Activated T-cell treated with anti-CD3 and anti-CD28 coated beads for 4 hours (primary cell): ENCODE results near the gene RAN.
"Not testable (repeated sequence)": the region's sequence is repeated elsewhere in the genome, so short reads cannot be mapped to it uniquely, and the experiment has no call there.

Source experiments
- DNase-seq: peaks from one replicate; pipeline ENCODE4 v3.0.0-alpha.2; 2020

Gene RAN

GRCh38 chr12:130849561-130850417 lies 22.1 kb upstream of the RAN start:
- no peak for DNase-seq

GRCh38 chr12:130850418-130851021 lies 21.3 kb upstream of the RAN start:
- no peak for DNase-seq

- DNase-seq = no peak
These were observed 15.8 kb upstream of the RAN start for GRCh38 chr12:130856088-130856487.

GRCh38 chr12:130858084-130858483 lies 13.8 kb upstream of the RAN start:
- no peak for DNase-seq

GRCh38 chr12:130859161-130859560 lies 12.7 kb upstream of the RAN start:
- no peak for DNase-seq

DNA sequence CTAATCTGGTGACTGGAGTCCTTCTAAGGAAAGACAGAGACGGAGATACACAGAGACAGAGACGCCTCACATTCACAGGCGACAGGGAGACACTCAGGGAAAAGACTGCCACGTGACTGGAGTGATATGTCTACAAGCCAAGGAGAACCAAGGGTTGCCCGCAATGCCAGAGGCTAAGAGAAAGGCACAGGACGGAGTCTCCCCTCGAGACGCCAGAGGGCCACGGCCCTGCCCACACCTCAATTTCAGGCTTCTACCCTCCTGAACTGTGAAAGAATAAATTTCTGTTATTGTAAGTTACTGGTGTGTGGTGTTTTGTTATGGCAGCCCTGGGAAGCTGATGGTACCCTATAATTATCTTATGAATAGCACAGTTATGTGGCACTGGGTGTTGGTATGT lies 11.6 kb upstream of the RAN start:
- DNase-seq = no peak

GRCh38 chr12:130862161-130862560 lies 9.7 kb upstream of the RAN start:
- DNase-seq = no peak

DNA sequence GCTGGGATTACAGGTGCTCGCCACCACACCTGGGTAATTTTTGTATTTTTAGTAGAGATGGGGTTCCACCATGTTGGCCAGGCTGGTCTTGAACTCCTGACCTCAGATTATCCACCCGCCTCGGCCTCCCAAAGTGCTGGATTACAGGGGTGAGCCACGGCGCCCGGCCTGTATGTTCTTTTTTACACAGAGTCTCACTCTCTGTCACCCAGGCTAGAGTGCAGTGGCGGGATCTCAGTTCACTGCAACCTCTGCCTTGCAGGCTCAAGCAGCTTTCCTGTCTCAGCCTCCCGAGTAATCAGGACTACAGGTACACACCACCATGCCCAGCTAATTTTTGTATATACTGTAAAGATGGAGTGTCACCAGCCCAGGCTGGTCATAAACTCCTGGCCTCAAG lies 9.1 kb upstream of the RAN start:
- DNase-seq = not testable (repeated sequence)

DNA sequence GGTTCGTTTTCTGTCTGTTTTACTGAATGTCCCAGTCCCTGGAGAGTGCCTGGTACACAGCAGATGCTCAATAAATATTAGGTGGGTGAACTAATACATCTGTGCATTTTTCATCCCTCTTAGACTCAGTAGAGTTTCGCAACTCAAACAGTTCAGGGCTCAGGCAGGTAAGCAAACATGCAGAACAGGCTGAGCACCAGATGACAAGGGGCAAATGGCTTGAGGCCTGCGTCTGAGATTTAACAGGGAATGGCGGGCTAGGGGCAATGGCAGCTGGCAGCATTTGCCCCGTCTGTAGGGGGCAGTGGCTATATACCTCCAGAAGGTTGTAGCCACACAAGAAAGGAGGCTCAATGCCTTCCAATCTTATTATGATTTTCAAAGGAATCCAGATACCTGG lies 8.6 kb upstream of the RAN start:
- no peak for DNase-seq

- no peak for DNase-seq
These were observed 3.5 kb upstream of the RAN start for GRCh38 chr12:130868412-130868811.

DNA sequence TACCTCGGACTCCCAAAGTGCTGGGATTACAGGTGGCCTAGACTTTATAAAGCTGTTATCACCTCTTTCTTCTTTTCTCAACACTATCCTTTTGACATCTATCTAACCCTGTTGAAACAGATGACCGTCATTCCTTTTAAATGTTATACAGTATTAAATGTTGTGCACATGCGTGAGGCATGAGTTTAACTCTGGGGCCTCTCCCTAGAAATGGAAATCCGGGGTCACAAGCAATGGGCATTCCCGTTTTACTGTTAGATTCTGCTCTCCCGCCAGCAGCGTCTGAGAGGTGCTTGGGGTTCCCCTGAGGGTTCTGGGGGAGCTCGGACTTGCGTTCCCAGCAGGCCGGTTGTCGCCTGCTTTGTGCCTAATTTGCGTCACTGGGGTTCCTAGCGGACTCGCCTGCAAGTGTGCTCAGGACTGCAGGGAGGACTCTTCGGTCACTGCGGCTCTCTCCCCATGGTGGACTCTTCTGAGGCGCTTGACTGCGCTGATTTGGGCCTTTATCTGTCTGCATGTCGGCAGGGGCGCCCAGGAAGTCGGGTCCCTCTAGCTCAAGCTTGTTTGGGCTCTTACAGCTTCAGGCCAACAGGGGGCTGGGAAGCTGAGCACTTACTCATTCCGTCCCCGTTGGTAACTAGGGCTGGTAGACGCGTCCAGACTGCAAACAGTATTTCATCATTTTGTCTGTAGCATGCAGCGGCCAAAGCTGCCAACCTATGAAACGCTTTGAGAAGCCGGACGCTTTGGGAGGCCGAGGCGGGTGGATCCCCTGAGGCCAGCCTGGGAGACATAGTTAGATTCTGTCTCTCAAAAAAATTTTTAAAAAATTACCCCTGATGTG lies 1.2 kb upstream of the RAN start:
- DNase-seq = peak; percentile 48

DNA sequence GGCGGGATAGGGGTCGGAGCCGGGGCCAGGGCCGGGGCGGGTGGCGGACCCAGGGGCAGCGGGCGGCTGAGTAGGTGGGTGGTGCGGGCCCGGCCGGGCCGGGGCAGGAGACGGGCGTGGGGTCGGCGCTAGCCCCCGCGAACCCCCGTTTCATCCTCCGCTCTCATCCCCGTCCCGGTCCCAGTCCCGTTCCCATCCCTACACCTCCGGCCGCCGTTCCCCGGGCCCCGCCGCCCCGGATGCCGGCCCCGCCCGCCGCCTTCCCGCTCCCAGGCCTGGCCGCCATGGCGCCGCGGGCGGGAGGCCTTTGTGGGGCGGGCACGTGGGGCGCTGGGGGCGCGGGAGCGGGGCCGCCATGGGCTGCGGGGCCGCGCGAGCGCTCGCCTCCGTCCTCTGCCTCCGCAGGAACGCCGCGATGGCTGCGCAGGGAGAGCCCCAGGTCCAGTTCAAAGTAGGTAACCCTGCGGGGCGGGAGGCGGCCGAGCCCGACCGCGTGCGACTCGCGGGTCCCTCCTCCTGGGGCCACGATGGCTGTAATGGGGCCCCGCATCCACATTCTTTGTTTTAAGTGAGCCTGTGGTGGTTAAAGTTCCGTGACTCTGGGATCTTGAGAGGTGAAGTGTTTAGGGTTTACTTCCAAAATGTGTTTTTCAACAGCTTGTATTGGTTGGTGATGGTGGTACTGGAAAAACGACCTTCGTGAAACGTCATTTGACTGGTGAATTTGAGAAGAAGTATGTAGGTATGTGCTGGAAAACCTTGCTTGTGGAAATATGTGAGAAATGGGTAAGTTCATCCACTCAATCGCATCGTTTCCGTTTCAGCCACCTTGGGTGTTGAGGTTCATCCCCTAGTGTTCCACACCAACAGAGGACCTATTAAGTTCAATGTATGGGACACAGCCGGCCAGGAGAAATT lies 572 bp downstream of the RAN start:
- peak; percentile 34 for DNase-seq

- DNase-seq = no peak
These were observed 1.4 kb downstream of the RAN start for GRCh38 chr12:130873106-130873795.

GRCh38 chr12:130873825-130874224 lies 2.0 kb downstream of the RAN start:
- DNase-seq = no peak

GRCh38 chr12:130874696-130875095 lies 2.8 kb downstream of the RAN start:
- DNase-seq = no peak

DNA sequence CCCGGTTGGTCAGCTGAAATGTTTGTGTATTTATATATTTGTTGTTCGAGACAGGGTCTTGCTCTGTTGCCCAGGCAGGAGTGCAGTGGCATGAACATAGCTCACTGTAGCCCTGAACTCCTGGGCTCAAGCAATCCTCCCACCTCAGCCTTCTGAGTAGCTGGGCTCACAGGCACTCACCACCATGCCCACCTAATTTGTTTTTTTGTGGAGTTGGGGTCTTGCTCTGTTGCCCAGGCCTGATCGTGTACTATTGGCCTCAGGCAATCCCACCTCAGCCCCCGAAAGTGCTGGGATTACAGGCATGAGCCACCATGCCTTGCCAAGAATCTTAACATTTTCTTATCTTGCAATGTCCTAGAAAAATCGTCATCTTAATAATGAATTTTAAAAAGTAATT lies 3.3 kb downstream of the RAN start:
- DNase-seq = no peak

- not testable (repeated sequence) for DNase-seq
These were observed 3.8 kb downstream of the RAN start for GRCh38 chr12:130875708-130876107.

- DNase-seq = no peak
These were observed 4.4 kb downstream of the RAN start for GRCh38 chr12:130876297-130876696.

DNA sequence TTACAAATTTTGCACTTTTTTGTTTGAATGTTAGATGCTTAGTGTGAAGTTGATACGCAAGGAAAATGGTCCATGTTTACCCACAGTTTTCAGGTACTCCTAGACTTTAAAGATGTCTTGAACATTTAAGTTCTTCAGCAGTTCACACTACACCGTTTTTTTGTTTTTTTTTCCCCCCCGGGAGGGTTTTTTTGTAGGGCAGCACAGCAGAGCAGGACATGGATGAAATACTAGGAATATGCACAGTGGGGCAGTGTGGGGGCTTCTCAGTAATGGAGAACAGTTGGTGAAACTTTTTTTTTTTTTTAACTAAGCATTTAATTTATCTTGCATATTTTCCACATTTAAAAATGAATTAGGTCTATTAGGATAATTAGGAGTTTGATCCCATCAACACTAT lies 4.9 kb downstream of the RAN start:
- DNase-seq = no peak

DNA sequence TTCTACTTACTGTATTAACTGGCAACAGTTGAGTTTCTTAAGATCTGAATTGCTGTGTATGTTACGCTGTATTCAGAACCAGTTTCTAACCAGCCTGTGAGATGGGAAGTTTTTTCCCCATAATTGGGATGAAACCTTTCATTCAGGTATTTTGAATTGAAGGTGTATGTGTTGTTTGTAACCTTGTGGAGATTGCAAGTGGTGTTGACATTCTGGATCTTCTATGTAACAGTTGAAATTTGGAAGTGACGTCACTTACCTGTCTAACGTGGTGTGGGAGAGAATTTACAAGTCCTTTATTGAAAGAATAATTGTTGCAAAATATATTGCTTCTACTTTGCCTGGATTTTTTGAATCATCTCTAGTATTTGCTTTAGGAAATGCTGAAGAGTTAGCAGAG lies 5.5 kb downstream of the RAN start:
- DNase-seq = no peak

- DNase-seq = no peak
These were observed 6.6 kb downstream of the RAN start for GRCh38 chr12:130878193-130879185.
